Neural crest cell (in vitro differentiated cells): ENCODE data around the gene PGAP2. TPM values are rescaled to one million over a fixed set of nuclear protein-coding genes. Genes with fewer than 3 reads are reported as not detected.
"Not testable (repeated sequence)": the region's sequence is repeated elsewhere in the genome, so short reads cannot be mapped to it uniquely, and the experiment has no call there.

Experiments
- DNase-seq: peaks from one replicate; pipeline ENCODE4 v3.0.0; 2021; ENCODE audit warnings: low read depth, mixed read lengths, low spot score
- H3K27ac Mint-ChIP-seq: one replicate; pipeline ENCODE4 v1.8.0; 2021; ENCODE audit warnings: mild to moderate bottlenecking, mixed read lengths; ENCODE audit not compliant: unreplicated experiment
- H3K27me3 Mint-ChIP-seq: 2 replicates; pipeline ENCODE4 v1.8.0; 2021; ENCODE audit warnings: low read depth, mild to moderate bottlenecking, mixed read lengths
- H3K36me3 Mint-ChIP-seq: 2 replicates; pipeline ENCODE4 v1.8.0; 2021; ENCODE audit warnings: low read depth, mild to moderate bottlenecking, mixed read lengths
- H3K4me1 Mint-ChIP-seq: 2 replicates; pipeline ENCODE4 v1.8.0; 2021; ENCODE audit warnings: mixed read lengths
- H3K4me3 Mint-ChIP-seq: one replicate; pipeline ENCODE4 v1.8.0; 2021; ENCODE audit warnings: mild to moderate bottlenecking, mixed read lengths
- H3K9me3 Mint-ChIP-seq: 2 replicates; pipeline ENCODE4 v1.8.0; 2021; ENCODE audit warnings: mixed read lengths
- long read RNA-seq: library from polyadenylated mRNA; unstranded; transcript quantifications from one replicate; pipeline ENCODE4 v2.0.0, GENCODE V29; 2020
- total RNA-seq: library from RNA; stranded (reverse); gene quantifications from 2 replicates; pipeline ENCODE4 v1.2.1, GENCODE V29; 2021
- TF ChIP-seq, protein P1 (sequence below): fragments of 200-600 bp; sonication (generic); conservative IDR thresholded peaks from 2 replicates; pipeline ENCODE4 v1.5.0; 2021; ENCODE audit warnings: antibody characterized with exemption, mild to moderate bottlenecking

Gene PGAP2
- 34.8 and 39.5 TPM in 2 replicates for total RNA-seq
- long read RNA-seq, partial matches to known transcripts, result 0 of 13 reads
- long read RNA-seq, other reads (novel, unspliced or antisense), result 10 of 13 reads

DNA sequence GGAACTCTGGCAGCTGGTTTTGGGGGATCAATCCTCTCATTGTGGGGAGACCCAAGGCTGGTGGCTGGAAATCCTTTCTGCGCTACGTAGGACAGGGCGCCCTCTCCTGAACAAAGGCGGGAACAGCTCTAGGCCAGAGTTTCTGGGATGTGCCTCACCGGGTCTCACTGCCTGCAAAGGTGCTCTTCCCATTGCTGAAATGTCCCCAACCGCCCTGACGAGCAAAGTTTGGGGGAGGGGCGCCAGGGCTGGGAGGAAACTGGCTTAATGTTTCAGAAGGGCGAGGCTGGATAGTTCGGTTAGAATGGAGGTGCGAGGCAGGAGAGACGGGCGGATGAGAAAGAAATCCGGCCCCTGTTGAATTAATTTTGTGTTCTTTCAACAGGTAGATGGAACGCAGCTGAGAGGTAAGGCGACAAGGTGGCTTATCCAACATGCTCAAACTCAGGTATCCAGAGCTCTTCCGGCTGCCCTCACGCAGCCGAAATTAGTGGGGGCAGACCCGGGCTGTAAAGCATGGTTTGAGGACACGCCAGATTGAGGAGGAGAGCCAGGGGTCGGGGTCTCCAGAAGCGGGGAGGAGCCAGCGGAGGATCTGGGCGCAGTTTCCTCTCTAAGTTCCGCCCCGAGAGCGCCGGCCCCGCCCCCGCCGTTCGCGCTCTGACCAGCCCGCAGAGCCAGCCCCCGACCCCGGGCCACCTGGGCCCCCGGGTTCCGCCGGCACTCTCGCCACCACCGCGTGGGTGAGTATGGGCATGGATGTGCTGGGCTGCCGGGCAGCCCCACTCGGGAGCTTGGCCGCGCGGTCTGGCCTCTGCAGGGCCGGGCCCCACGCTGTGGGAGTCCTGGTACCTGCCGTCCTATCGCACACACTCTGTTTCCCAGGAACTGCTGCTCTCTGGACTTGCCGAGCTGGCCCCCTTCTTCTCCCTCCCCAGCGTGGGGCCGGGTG lies at the start of gene PGAP2:
PGAP2 (plus strand) TSS at position 652 of the 952 bp plus-strand sequence. CDS start 2,700 bp downstream, outside the sequence.
- H3K36me3 Mint-ChIP-seq, result no peaks in the 10 kb centered on the region
- no peaks in the 10 kb centered on the region for H3K27me3 Mint-ChIP-seq
- TF ChIP-seq, protein P1, sequence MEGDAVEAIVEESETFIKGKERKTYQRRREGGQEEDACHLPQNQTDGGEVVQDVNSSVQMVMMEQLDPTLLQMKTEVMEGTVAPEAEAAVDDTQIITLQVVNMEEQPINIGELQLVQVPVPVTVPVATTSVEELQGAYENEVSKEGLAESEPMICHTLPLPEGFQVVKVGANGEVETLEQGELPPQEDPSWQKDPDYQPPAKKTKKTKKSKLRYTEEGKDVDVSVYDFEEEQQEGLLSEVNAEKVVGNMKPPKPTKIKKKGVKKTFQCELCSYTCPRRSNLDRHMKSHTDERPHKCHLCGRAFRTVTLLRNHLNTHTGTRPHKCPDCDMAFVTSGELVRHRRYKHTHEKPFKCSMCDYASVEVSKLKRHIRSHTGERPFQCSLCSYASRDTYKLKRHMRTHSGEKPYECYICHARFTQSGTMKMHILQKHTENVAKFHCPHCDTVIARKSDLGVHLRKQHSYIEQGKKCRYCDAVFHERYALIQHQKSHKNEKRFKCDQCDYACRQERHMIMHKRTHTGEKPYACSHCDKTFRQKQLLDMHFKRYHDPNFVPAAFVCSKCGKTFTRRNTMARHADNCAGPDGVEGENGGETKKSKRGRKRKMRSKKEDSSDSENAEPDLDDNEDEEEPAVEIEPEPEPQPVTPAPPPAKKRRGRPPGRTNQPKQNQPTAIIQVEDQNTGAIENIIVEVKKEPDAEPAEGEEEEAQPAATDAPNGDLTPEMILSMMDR, result peak; percentile 71
- peaks cover 18% of the 10 kb centered on the region for H3K4me1 Mint-ChIP-seq
- peak; percentile 73 for DNase-seq
- peak within 1 kb of the TSS; percentile 95 for H3K4me3 Mint-ChIP-seq
- peak within 1 kb of the TSS; percentile 78 for H3K27ac Mint-ChIP-seq
- H3K9me3 Mint-ChIP-seq, result no peaks in the 10 kb centered on the region

DNA sequence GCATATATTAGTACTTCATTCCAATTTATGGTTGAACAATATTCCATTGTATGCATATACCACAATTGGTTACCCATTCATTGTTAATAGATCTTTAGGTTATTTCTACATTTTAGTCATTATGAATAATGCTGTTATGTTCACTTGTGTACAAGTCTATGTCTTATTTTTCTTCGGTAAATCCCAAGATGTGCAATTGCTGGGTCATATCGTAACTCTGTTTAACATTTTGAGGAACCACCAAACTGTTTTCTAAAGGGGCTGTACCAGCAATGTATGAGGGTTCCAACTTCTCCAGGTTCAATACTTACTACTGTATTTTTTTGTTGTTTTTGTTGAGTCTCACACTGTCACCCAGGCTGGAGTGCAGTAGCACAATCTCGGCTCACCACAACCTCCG lies 44.1 kb upstream of the PGAP2 start:
- Mint-ChIP-seq H3K27me3 (no peaks in the 10 kb centered on the region), H3K36me3 (peaks cover 12% of the 10 kb centered on the region), H3K9me3 (no peaks in the 10 kb centered on the region), H3K4me1 (no peaks in the 10 kb centered on the region), H3K27ac (no peak overlapping the region), H3K4me3 (no peak overlapping the region)
- TF ChIP-seq, protein P1, result no peak
- DNase-seq, result no peak

DNA sequence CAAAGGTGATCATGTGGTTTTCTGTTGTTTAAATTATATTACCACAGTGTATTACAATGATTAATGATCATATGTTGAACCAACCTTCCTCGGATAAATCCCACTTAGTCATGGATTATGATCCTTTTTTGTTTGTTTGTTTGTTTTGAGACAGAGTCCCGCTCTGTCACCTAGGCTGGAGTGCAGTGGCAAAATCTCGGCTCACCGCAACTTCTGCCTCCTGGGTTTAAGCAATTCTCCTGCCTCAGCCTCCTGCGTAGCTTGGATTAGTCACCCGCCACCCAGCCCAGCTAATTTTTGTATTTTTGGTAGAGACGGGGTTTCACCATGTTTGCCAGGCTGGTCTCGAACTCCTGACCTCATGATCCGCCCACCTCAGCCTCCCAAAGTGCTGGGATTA lies 41.5 kb upstream of the PGAP2 start:
- H3K27ac Mint-ChIP-seq, H3K27me3 Mint-ChIP-seq, H3K9me3 Mint-ChIP-seq: not testable (repeated sequence)

DNA sequence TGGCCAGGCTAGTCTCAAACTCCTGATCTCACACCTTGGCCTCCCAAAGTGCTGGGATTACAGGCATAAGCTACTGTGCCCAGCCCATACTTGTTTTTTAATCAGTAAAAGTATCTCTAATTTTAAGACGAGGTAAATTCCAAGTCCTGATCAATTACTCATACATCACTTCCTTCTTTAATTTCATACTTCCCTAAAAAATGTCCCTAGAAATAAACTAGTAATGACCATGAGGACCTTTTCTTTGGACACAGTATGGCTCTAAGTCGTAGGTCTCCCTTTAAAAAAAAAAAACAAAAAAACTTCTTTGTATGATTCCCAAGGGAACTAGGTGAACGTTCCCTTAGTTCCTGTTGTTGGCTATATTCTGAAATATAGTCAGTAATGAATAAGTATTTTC lies 40.8 kb upstream of the PGAP2 start:
- TF ChIP-seq, protein P1, result no peak
- Mint-ChIP-seq H3K27me3 (no peaks in the 10 kb centered on the region), H3K4me1 (no peaks in the 10 kb centered on the region), H3K27ac (no peak overlapping the region), H3K36me3 (peaks cover 14% of the 10 kb centered on the region), H3K9me3 (no peaks in the 10 kb centered on the region), H3K4me3 (no peak overlapping the region)
- no peak for DNase-seq

More for the DNA sequence above, 41.5 kb upstream of the PGAP2 start:
- DNase-seq, H3K4me1 Mint-ChIP-seq, H3K4me3 Mint-ChIP-seq: not testable (repeated sequence)
- H3K36me3 Mint-ChIP-seq, result peaks cover 14% of the 10 kb centered on the region

DNA sequence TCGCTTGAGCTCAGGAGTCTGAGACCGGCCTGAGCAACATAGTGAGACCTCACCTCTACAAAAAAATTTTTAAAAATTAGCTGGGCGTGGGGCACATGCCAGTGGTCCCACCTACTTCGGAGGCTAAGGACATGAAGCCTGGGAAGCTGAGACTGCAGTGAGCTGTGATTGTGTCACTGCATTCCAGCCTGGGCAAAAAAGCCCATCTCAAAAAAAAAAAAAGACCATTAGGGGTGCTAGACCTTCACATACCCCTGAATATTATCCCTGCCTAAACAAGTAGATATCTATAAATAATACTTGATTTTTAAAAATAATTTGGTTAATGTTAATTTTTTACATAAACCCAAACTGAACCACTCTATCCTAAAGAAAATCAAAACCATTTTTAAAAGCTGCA lies 35.2 kb upstream of the PGAP2 start:
- Mint-ChIP-seq H3K27me3 (no peaks in the 10 kb centered on the region), H3K36me3 (peaks cover 18% of the 10 kb centered on the region), H3K27ac (no peak overlapping the region), H3K9me3 (no peaks in the 10 kb centered on the region), H3K4me1 (no peaks in the 10 kb centered on the region), H3K4me3 (no peak overlapping the region)
- TF ChIP-seq, protein P1, result no peak
- no peak for DNase-seq
